ENCODE results near the gene RCAN3.

RCAN3 gene

GRCh38 chr1:24586970-24587820 is 84.6 kb downstream of the RCAN3 start:
- peak; percentile 9 for DNase-seq

GRCh38 chr1:24588573-24588972 is 85.9 kb downstream of the RCAN3 start:
- no peak for DNase-seq

DNA sequence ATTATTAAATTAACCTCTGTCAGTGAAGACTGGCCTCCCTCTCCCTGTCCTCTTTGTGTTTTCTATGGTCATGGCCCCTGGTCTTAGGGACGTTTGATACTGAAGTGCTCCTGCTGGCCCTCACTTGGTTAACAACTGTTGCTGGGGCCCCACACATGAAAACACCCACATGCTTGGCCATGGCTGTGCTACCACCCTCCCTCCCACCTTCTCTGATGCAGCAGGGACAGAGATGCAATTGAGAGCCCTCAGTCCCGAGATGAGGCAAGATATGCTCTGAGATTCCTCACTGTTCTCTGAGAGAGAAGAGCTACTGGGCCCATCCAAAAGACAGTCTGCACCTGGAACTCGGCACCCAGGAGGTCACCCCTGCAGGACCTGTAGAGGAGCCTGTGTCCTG is 86.6 kb downstream of the RCAN3 start:
- DNase-seq = no peak
